Measurements from ENCODE around the gene ALS2. TPM values are rescaled to one million over a fixed set of nuclear protein-coding genes. Genes with fewer than 3 reads are reported as not detected.

The ALS2 gene
- total and polyA plus RNA-seq, 2 of the 8 experiments (the other 6 are each of a cell fraction or from before 2014, with no cell fraction given), result 12.1 to 34.5 TPM

- Histone ChIP-seq H2BK12ac (ENCODE audit: low read depth, low read length) (no peak overlapping the region), H2BK20ac (ENCODE audit: low read length) (no peak overlapping the region), H3K23me2 (ENCODE audit: low read depth, low read length) (peaks cover 14% of the 10 kb centered on the region), H3K56ac (replicated peaks; ENCODE audit: insufficient read length, low read depth, low read length) (no peak overlapping the region), H3K4me3 (ENCODE audit: extremely low read depth in 1 of 4, insufficient read depth in 2 of 4, low read depth in 3 of 4, low read length in 4 of 4) (no peak overlapping the region), H4K20me1 (replicated peaks in 1 of 2; ENCODE audit: control insufficient read depth in 1 of 2, insufficient read depth in 2 of 2, low read length in 2 of 2) (no peaks in the 10 kb centered on the region), H4K91ac (replicated peaks; ENCODE audit: insufficient read length, low read length) (no peak overlapping the region), H3K14ac (ENCODE audit: insufficient read length) (no peak overlapping the region), H3K36me3 (ENCODE audit: control insufficient read depth in 2 of 4, insufficient read depth in 4 of 4, low read length in 3 of 4) (no peaks in the 10 kb centered on the region), H3K79me2 (ENCODE audit: control insufficient read depth in 1 of 2, insufficient read depth in 2 of 2, low read length in 2 of 2) (peaks cover 3 to 75% of the 10 kb centered on the region in 2 experiments; a peak in 3 of 4 replicates), H3K4me2 (ENCODE audit: insufficient read depth in 1 of 2, low read depth in 2 of 2, low read length in 2 of 2) (no peak overlapping the region), H2BK5ac (ENCODE audit: low read depth, low read length) (no peak overlapping the region), H3K27ac (ENCODE audit: low read depth, low read length) (no peak overlapping the region), H3K23ac (ENCODE audit: insufficient read length) (no peak overlapping the region), H3K9ac (replicated peaks in 1 of 4; ENCODE audit: extremely low read depth in 1 of 4, low read depth in 3 of 4, low read length in 3 of 4) (no peak overlapping the region), H4K5ac (ENCODE audit: insufficient read length, low read depth, low read length) (no peak overlapping the region), H3K18ac (ENCODE audit: extremely low read depth, low read length) (no peak overlapping the region), H2BK120ac (replicated peaks; ENCODE audit: low read depth, low read length) (no peak overlapping the region), H3K4ac (replicated peaks; ENCODE audit: insufficient read length, low read depth, low read length) (no peak overlapping the region), H3K9me3 (ENCODE audit: insufficient read depth in 2 of 2, low read depth in 1 of 2, low read length in 1 of 2) (no peaks in the 10 kb centered on the region), H4K8ac (ENCODE audit: extremely low read depth, insufficient read depth, low read length) (no peak overlapping the region), H2AK5ac (ENCODE audit: low read depth, low read length) (no peak overlapping the region), H3K4me1 (replicated peaks in 1 of 4; ENCODE audit: control insufficient read depth in 3 of 4, insufficient read depth in 4 of 4, low read length in 3 of 4) (peaks cover 3 to 13% (median 8%) of the 10 kb centered on the region in 4 experiments; a peak in 5 of 7 replicates), H2BK15ac (ENCODE audit: low read length) (no peak overlapping the region), H2AFZ (ENCODE audit: low read length) (no peak overlapping the region), H3K27me3 (replicated peaks in 1 of 4; ENCODE audit: control insufficient read depth in 3 of 4, extremely low read depth in 1 of 4, insufficient read depth in 3 of 4, low read length in 3 of 4) (no peaks in the 10 kb centered on the region), H3K79me1 (ENCODE audit: low read depth, low read length) (no peaks in the 10 kb centered on the region; the same call in 1 of the 2 replicates)
- ChIA-PET POLR2A (ENCODE audit: partially characterized antibody) (no interaction called here), CTCF (ENCODE audit: partially characterized antibody) (no interaction called here)
- TF ChIP-seq EGR1 (IDR thresholded peaks at IDR 0.05; ENCODE audit: borderline replicate concordance, low read depth, low read length), result no peak
- no peak for TF ChIP-seq HDAC2 (IDR thresholded peaks at IDR 0.05; ENCODE audit: borderline replicate concordance in 1 of 2, low read depth in 2 of 2, low read length in 2 of 2)
- no peak for TF ChIP-seq KDM4A (IDR thresholded peaks at IDR 0.05; ENCODE audit: low read depth, low read length, severe bottlenecking)
- TF ChIP-seq SUZ12 (IDR thresholded peaks at IDR 0.05; ENCODE audit: low read length), result no peak
- TF ChIP-seq KDM1A (IDR thresholded peaks at IDR 0.05; ENCODE audit: borderline replicate concordance, low read length), result no peak
- TF ChIP-seq, protein P1, sequence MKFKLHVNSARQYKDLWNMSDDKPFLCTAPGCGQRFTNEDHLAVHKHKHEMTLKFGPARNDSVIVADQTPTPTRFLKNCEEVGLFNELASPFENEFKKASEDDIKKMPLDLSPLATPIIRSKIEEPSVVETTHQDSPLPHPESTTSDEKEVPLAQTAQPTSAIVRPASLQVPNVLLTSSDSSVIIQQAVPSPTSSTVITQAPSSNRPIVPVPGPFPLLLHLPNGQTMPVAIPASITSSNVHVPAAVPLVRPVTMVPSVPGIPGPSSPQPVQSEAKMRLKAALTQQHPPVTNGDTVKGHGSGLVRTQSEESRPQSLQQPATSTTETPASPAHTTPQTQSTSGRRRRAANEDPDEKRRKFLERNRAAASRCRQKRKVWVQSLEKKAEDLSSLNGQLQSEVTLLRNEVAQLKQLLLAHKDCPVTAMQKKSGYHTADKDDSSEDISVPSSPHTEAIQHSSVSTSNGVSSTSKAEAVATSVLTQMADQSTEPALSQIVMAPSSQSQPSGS (IDR thresholded peaks at IDR 0.05; ENCODE audit: low read length), result no peak
- TF ChIP-seq ZNF274 (IDR thresholded peaks at IDR 0.05; ENCODE audit: borderline replicate concordance, extremely low read depth, low read length), result no peak
- no peak for TF ChIP-seq RXRA (IDR thresholded peaks at IDR 0.05; ENCODE audit: insufficient read depth, low read depth, low read length)
- no peak for TF ChIP-seq POLR2AphosphoS5 (IDR thresholded peaks at IDR 0.05; ENCODE audit: low read depth, low read length)
- no peak for TF ChIP-seq SRF (IDR thresholded peaks at IDR 0.05; ENCODE audit: low read depth, low read length)
- TF ChIP-seq CBX8 (IDR thresholded peaks at IDR 0.05; ENCODE audit: borderline replicate concordance, low read depth, low read length), result no peak
- no peak for TF ChIP-seq KDM5A (IDR thresholded peaks at IDR 0.05; ENCODE audit: low read length)
- no peak for TF ChIP-seq NANOG (IDR thresholded peaks at IDR 0.05; ENCODE audit: insufficient read depth, low read depth, low read length, poor library complexity, severe bottlenecking)
- no peak for TF ChIP-seq HDAC6 (IDR thresholded peaks at IDR 0.05; ENCODE audit: low read depth, low read length)
- DNase-seq (ENCODE audit: low read depth in 1 of 2, low spot score in 2 of 2) (no peak), FAIRE-seq (no peak)
Measured at GRCh38 chr2:201777043-201777442, 3.7 kb downstream of the ALS2 start.

Measured in H1 (cell line).